Measurements from ENCODE around the gene C14orf119. TPM values are rescaled to one million over a fixed set of nuclear protein-coding genes. Genes with fewer than 3 reads are reported as not detected.

The C14orf119 gene
- total RNA-seq, 1 donor from 2014 or later: 55.3 TPM

GRCh38 chr14:23101986-23102625 is 6.8 kb downstream of the C14orf119 start:
- H3K27me3 ChIP-seq: no peaks in the 10 kb centered on the region
- no peak overlapping the region for H3K27ac ChIP-seq
- H3K36me3 ChIP-seq: peaks cover 20% of the 10 kb centered on the region
- TF ChIP-seq, protein P1, sequence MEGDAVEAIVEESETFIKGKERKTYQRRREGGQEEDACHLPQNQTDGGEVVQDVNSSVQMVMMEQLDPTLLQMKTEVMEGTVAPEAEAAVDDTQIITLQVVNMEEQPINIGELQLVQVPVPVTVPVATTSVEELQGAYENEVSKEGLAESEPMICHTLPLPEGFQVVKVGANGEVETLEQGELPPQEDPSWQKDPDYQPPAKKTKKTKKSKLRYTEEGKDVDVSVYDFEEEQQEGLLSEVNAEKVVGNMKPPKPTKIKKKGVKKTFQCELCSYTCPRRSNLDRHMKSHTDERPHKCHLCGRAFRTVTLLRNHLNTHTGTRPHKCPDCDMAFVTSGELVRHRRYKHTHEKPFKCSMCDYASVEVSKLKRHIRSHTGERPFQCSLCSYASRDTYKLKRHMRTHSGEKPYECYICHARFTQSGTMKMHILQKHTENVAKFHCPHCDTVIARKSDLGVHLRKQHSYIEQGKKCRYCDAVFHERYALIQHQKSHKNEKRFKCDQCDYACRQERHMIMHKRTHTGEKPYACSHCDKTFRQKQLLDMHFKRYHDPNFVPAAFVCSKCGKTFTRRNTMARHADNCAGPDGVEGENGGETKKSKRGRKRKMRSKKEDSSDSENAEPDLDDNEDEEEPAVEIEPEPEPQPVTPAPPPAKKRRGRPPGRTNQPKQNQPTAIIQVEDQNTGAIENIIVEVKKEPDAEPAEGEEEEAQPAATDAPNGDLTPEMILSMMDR (IDR thresholded peaks at IDR 0.05): no peak
- intact Hi-C loops (cut with DNase I): no loop called here
- peaks cover 26% of the 10 kb centered on the region for H3K4me1 ChIP-seq
- ATAC-seq: no peak
- DNase-seq: no peak
- no peaks in the 10 kb centered on the region for H3K9me3 ChIP-seq
- no peak overlapping the region for H3K4me3 ChIP-seq

DNA sequence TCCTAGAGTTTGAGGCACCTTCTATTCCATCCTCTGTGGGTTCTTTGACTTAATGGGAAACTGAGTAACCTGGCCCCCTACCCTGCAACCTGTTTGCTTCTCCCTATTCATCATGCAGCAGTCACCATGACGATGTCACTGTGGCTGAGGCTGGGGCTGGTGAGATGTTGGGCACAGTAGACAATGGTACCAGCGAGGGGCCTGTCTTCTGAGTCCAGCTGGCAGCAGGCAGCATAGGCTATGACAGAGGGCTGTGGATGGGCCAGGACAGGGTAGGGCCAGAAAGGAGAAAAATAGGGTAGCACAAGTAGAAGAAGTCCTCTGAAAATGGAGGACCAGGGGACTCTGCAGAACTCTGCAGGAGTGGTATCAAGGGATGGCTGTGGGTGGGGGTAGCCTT is 7.5 kb downstream of the C14orf119 start:
- Histone ChIP-seq H3K9me3 (no peaks in the 10 kb centered on the region), H3K36me3 (peaks cover 15% of the 10 kb centered on the region), H3K4me1 (peaks cover 19% of the 10 kb centered on the region), H3K4me3 (no peak overlapping the region), H3K27ac (no peak overlapping the region), H3K27me3 (no peaks in the 10 kb centered on the region)
- DNase-seq (no peak), ATAC-seq (no peak)
- TF ChIP-seq, protein P1 (IDR thresholded peaks at IDR 0.05): no peak
- intact Hi-C loops (cut with DNase I): no loop called here

- H3K36me3 ChIP-seq: peaks cover 8% of the 10 kb centered on the region
- no peak for ATAC-seq
- H3K27me3 ChIP-seq: no peaks in the 10 kb centered on the region
- peaks cover 15% of the 10 kb centered on the region for H3K4me1 ChIP-seq
- H3K27ac ChIP-seq: no peak overlapping the region
- TF ChIP-seq, protein P1 (IDR thresholded peaks at IDR 0.05): no peak
- intact Hi-C loops (cut with DNase I): no loop called here
- H3K9me3 ChIP-seq: no peaks in the 10 kb centered on the region
- DNase-seq: no peak
- no peak overlapping the region for H3K4me3 ChIP-seq
Measured at GRCh38 chr14:23103581-23103980, 8.3 kb downstream of the C14orf119 start.

DNA sequence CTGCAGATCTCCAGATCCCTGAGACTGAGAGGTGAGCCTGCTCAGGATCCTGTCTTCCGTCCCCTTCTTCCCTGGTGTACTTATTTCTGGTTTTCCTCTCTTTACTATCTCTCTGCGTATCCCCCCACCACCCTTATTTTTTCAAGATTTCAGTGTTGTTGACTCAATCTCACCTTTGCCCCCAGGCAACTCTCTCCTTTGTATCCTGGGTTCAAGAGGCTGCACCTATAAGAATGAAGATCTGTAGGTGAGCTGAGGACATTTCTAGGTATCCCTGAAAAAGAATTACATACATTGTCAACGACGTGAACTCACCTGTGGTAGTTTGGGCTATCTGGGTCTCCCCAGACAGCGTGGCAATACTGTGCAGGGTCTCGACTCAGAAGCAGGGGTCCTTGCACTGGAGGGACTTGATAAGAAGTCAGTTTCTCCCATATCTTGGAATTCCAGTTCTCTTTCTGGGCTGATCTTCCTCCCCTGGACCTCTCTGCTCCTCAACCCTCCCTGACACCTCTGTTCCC is 8.8 kb downstream of the C14orf119 start:
- DNase-seq: no peak
- no peaks in the 10 kb centered on the region for H3K27me3 ChIP-seq
- no peak overlapping the region for H3K27ac ChIP-seq
- H3K36me3 ChIP-seq: peaks cover 2% of the 10 kb centered on the region
- ATAC-seq: no peak
- peaks cover 10% of the 10 kb centered on the region for H3K4me1 ChIP-seq
- intact Hi-C loops (cut with DNase I): no loop called here
- TF ChIP-seq, protein P1 (IDR thresholded peaks at IDR 0.05): no peak
- H3K4me3 ChIP-seq: no peak overlapping the region
- H3K9me3 ChIP-seq: no peaks in the 10 kb centered on the region

DNA sequence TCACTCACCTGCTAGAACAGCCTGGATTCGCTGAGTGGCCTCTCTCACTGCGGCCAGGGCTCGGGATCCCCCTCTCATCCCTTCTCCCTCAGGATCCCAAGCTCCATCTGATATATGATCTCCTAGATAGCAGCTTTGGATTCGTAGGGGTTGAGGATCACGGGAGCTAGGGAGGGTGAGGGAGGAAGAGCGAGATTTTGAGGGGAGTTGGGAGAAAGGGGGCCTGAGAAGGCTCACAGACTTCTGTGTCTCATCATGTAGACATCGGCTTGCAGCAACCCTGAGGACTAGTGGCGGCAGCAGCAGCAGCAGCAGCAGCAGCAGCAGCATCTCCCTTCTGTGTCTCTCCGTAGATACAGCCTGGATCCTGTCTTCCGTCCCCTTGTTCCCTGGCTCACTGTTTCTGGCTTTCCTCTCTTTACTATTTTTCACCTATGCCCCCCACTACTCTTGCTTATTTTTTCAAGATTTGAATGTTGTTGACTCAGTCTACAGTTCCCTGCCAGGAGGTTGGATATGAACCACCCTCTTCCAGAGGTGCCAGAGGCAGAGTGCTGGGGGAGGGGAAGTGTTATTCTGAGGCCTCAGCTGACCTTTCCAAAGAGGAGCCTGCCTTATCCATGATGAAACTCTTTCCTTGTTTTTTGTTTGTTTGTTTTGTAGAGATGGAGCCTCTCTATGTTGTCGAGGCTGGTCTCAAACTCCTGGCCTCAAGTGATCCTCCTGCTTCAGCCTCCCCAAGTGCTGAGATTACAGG is 9.5 kb downstream of the C14orf119 start, which contains the start of gene CIROP:
CIROP (minus strand) TSS at position 399 of the 757 bp plus-strand sequence; CDS start at position 330, 69 bp downstream.
- ATAC-seq: no peak
- no peak within 1 kb of the TSS for H3K27ac ChIP-seq
- TF ChIP-seq, protein P1 (IDR thresholded peaks at IDR 0.05): no peak
- no peaks in the 10 kb centered on the region for H3K36me3 ChIP-seq
- intact Hi-C loops (cut with DNase I): no loop called here
- peaks cover 5% of the 10 kb centered on the region for H3K4me1 ChIP-seq
- H3K4me3 ChIP-seq: no peak within 1 kb of the TSS
- no peak for DNase-seq
- H3K27me3 ChIP-seq: no peaks in the 10 kb centered on the region
- H3K9me3 ChIP-seq: no peaks in the 10 kb centered on the region

Data from upper lobe of right lung (tissue), 1 donor.